HUES6 (cell line): ENCODE results near the gene EPHB3.

ENCODE experiments used
- H3K27ac ChIP-seq: 2 replicates; pipeline ENCODE4 v1.7.0; 2013; ENCODE audit warnings: low read depth, mild to moderate bottlenecking, low read length, inconsistent platforms
- H3K27me3 ChIP-seq: 2 replicates; pipeline ENCODE4 v1.6.1; 2013; ENCODE audit warnings: low read length; ENCODE audit not compliant: control insufficient read depth, insufficient read depth
- H3K36me3 ChIP-seq: 2 replicates; pipeline ENCODE4 v1.6.1; 2013; ENCODE audit warnings: low read length; ENCODE audit not compliant: control insufficient read depth, insufficient read depth
- H3K4me1 ChIP-seq: 2 replicates; pipeline ENCODE4 v1.6.1; 2013; ENCODE audit warnings: low read length; ENCODE audit not compliant: control insufficient read depth, insufficient read depth
- H3K4me3 ChIP-seq: 2 replicates; pipeline ENCODE4 v1.5.1; 2013; ENCODE audit warnings: low read depth, low read length
- H3K9ac ChIP-seq: one replicate; pipeline ENCODE4 v1.6.1; 2013; ENCODE audit warnings: mild to moderate bottlenecking, low read length
- H3K9me3 ChIP-seq: 2 replicates; pipeline ENCODE4 v1.6.1; 2013; ENCODE audit warnings: low read depth, low read length; ENCODE audit not compliant: control insufficient read depth, insufficient read depth

The EPHB3 gene

DNA sequence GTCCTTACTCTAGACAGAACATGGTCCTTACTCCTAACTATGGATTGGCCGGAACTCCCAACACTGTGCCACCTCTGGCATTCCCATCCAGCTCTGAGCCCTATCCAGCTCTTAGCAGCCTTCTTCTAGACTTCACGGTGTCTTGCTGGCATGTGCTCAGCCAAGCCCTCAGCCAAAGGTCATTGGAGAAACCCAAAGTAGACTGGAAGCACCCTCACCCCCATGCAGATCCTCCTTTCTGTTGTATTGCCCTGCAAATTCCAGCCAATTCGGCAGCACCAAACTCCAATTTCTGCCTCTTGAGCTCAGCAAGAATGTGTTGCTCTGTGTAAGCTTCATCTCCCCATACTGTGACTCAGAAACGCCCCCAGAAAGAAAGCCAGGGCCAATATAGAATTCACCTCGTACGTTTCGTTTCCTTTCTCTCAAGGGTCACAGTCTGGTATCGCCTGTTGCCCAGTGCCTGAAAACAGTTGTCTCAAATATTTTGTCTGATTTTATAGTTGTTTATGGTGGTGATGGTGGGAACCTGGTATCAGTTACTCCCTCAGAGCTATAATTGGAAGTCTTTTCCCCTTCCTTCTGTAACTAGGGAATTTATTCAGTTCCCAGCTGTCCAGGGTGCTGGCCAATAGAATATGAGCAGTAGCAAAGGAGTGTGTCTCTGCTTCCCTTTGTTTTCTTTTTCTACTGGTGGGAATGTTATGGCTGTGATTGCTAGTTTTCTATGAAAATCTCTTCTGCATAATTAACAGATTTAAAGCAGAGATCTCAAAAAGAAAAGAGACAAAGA is 28.4 kb upstream of the EPHB3 start:
- Histone ChIP-seq H3K27me3 (peaks cover 4% of the 10 kb centered on the region; the same call in 1 of the 2 replicates), H3K4me3 (no peak overlapping the region), H3K9ac (no peak overlapping the region), H3K4me1 (no peaks in the 10 kb centered on the region), H3K9me3 (no peaks in the 10 kb centered on the region), H3K27ac (no peak overlapping the region), H3K36me3 (no peaks in the 10 kb centered on the region)

DNA sequence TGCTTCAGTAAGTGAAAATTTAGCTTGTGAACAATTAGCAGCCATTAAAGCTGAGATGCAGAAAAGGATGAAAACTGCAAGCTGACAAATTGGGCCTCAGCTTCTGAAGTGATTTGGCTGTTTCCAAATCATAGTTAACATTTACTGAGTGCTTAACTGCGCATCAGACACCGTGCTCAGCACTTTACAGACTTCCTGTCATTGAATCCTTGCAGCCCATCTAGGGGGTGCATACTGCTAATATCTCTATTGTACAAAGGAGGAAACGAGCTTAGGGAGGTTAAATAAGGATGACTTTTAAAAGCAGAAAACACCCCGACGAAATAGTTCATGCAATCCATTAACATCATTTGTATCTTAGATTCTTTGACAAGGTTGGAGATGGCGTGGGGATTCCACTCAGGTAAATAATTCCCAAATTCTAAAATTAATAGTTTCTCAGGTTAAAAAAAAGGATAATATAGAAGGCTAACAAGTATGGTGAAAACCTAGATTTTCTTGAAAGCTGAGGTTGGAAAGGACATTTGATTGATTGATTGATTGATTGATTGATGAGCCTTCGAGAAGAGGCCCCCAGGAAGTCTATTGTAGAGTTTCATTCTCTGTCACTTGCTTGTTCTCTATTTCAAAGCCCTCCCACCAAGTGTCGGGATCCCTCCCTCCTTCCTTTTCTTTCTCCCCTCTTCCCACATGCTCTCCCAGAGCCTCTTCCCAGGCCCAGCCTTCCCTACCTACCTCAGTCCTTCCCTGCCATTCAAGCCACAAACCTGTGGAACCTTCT is 23.5 kb upstream of the EPHB3 start:
- H3K27me3 ChIP-seq = no peaks in the 10 kb centered on the region
- no peak overlapping the region for H3K27ac ChIP-seq
- H3K4me1 ChIP-seq = peaks cover 4% of the 10 kb centered on the region
- H3K4me3 ChIP-seq = no peak overlapping the region
- H3K9ac ChIP-seq = no peak overlapping the region
- H3K36me3 ChIP-seq = no peaks in the 10 kb centered on the region
- H3K9me3 ChIP-seq = no peaks in the 10 kb centered on the region

- no peak overlapping the region for H3K9ac ChIP-seq
- no peak overlapping the region for H3K4me3 ChIP-seq
- no peaks in the 10 kb centered on the region for H3K9me3 ChIP-seq
- peaks cover 10% of the 10 kb centered on the region for H3K4me1 ChIP-seq
- peaks cover 5% of the 10 kb centered on the region for H3K27me3 ChIP-seq
- H3K27ac ChIP-seq = no peak overlapping the region
- no peaks in the 10 kb centered on the region for H3K36me3 ChIP-seq
These were observed 22.7 kb upstream of the EPHB3 start for GRCh38 chr3:184538666-184539431.

DNA sequence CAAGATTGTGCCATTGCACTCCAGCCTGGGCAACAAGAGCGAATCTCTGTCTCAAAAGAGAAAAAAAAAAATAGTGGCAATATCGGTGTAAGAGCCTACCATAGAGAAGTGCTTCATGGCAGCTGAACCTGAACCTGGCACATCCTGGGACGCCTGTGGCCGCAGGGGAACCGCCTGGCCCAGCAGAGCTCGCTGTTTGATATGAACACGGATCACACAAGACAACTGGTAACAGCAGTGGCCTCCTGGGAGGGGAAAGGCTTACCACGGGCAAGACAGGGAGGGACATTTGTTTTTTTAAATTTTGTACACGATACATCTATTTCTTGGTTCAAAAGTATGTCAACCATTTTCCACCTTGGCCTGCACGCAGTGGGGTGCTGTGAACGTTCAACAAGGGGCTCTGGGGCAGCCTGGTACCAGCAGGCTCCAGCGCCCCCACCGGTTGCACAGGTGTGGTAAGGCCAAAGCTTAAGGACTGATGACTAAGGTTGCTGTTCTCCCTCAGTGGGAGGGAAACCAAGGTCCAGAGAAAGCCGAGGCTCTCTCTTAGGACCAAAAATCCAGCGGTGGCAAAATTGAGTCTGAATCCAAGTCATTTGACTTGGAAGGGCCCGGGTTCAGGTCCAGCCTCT is 21.7 kb upstream of the EPHB3 start:
- H3K4me3 ChIP-seq = no peak overlapping the region
- no peak overlapping the region for H3K27ac ChIP-seq
- H3K4me1 ChIP-seq = peaks cover 10% of the 10 kb centered on the region
- peaks cover 5% of the 10 kb centered on the region for H3K27me3 ChIP-seq
- no peaks in the 10 kb centered on the region for H3K36me3 ChIP-seq
- no peak overlapping the region for H3K9ac ChIP-seq
- H3K9me3 ChIP-seq = no peaks in the 10 kb centered on the region

DNA sequence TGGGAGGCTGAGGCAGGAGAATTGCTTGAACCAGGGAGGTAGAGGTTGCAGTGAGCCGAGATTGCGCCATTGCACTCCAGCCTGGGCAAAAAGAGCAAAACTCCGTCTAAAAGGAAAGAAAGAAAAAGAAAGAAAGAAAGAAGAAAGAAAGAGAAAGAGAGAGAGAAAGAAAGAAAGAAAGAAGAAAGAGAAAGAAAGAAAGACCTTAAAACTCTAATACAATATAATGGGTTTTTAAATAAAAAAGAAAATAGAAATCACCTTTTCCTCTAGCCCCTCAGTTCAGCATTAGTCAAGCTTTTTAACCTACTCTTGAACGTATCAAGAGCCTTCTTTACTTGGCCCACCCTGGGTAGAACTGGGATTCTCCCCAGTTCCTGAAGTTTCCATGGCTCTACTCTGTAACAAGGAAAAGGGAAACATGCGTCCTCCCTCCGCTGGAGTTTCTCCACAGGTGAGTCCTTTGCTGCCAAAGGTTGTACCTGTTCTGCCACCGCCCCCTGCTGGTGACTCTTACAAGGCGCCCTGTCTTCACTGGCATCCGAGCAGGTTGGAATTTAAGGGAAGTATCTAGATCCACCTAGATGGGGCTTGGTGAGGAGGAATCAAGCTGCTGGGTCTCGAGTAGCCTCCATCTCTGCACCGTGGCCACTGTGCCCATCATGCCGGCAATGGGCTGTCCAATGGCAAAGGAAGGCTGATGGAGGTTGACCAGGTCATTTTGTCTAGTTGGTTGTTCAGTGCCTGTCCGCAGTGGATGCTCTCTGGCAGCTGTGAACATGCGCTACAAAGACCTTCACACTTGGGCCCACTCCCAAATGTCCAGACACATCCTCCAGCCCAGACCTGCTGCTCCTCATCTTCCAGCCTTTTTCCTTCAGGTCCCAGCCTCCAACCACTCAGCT is 20.6 kb upstream of the EPHB3 start:
- no peak overlapping the region for H3K9ac ChIP-seq

GRCh38 chr3:184541886-184542562 is 19.6 kb upstream of the EPHB3 start:
- no peak overlapping the region for H3K9ac ChIP-seq
- no peaks in the 10 kb centered on the region for H3K9me3 ChIP-seq
- no peak overlapping the region for H3K27ac ChIP-seq
- peaks cover 10% of the 10 kb centered on the region for H3K4me1 ChIP-seq
- no peaks in the 10 kb centered on the region for H3K36me3 ChIP-seq
- H3K4me3 ChIP-seq = no peak overlapping the region
- peaks cover 8% of the 10 kb centered on the region for H3K27me3 ChIP-seq

More for the DNA sequence above, 20.6 kb upstream of the EPHB3 start:
- H3K9me3 ChIP-seq = no peaks in the 10 kb centered on the region
- no peak overlapping the region for H3K27ac ChIP-seq
- H3K4me3 ChIP-seq = no peak overlapping the region
- peaks cover 10% of the 10 kb centered on the region for H3K4me1 ChIP-seq
- peaks cover 5% of the 10 kb centered on the region for H3K27me3 ChIP-seq
- H3K36me3 ChIP-seq = no peaks in the 10 kb centered on the region

- H3K27me3 ChIP-seq = peaks cover 8% of the 10 kb centered on the region
- H3K36me3 ChIP-seq = no peaks in the 10 kb centered on the region
- no peak overlapping the region for H3K4me3 ChIP-seq
- H3K9ac ChIP-seq = no peak overlapping the region
- H3K27ac ChIP-seq = no peak overlapping the region
- no peaks in the 10 kb centered on the region for H3K9me3 ChIP-seq
- H3K4me1 ChIP-seq = peaks cover 10% of the 10 kb centered on the region
These were observed 19.0 kb upstream of the EPHB3 start for GRCh38 chr3:184542577-184542976.

DNA sequence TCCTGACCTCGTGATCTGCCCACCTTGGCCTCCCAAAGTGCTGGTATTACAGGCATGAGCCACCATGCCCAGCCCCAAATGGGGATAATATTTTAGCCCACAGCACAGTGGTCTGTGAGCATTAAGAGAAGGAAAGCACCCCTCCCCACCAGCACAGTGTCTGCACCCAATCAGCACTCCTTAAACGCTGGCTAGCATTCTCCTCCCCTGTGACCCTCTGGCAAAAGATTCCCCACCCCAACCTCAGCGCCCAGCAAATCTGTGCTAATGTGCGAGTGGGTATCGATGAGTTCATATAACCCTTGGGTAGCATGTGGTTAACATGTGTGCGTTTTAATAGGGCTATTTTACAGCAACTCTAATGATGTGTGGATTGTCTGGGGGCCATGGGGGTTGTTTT is 18.3 kb upstream of the EPHB3 start:
- H3K27ac ChIP-seq = no peak overlapping the region
- no peak overlapping the region for H3K9ac ChIP-seq
- peaks cover 8% of the 10 kb centered on the region for H3K27me3 ChIP-seq
- no peak overlapping the region for H3K4me3 ChIP-seq
- H3K4me1 ChIP-seq = peaks cover 10% of the 10 kb centered on the region
- H3K36me3 ChIP-seq = no peaks in the 10 kb centered on the region
- no peaks in the 10 kb centered on the region for H3K9me3 ChIP-seq

GRCh38 chr3:184543843-184544512 is 17.6 kb upstream of the EPHB3 start:
- Histone ChIP-seq H3K27me3 (peaks cover 8% of the 10 kb centered on the region), H3K4me3 (no peak overlapping the region), H3K4me1 (peaks cover 10% of the 10 kb centered on the region), H3K9me3 (no peaks in the 10 kb centered on the region), H3K36me3 (no peaks in the 10 kb centered on the region), H3K27ac (no peak overlapping the region), H3K9ac (no peak overlapping the region)
